HEK293T (cell line): Measurements from ENCODE around the gene FOXG1.

ENCODE experiments used
- BHLHE40 ChIP-seq: fragments of 450-650 bp; IDR thresholded peaks from 2 replicates; pipeline ENCODE4 v1.6.1; 2016; ENCODE audit warnings: mild to moderate bottlenecking, moderate library complexity, borderline replicate concordance
- FOXK2 ChIP-seq: fragments of 450-650 bp; IDR thresholded peaks from 2 replicates; pipeline ENCODE4 v1.6.1; 2016; ENCODE audit warnings: mild to moderate bottlenecking
- HDGF ChIP-seq: fragments of 450-650 bp; IDR thresholded peaks from 2 replicates; pipeline ENCODE4 v1.6.1; 2017; ENCODE audit warnings: antibody characterized with exemption, borderline replicate concordance
- TARDBP ChIP-seq: fragments of 450-650 bp; IDR thresholded peaks from 2 replicates; pipeline ENCODE4 v1.6.1; 2016

GRCh38 chr14:28757786-28758185 is 8.8 kb upstream of the FOXG1 start:
- TF ChIP-seq FOXK2 (no peak), TARDBP (no peak), HDGF (no peak), BHLHE40 (no peak)
